ENCODE data around the gene PAX5. TPM values are rescaled to one million over a fixed set of nuclear protein-coding genes. Genes with fewer than 3 reads are reported as not detected.

Gene PAX5
- polyA plus RNA-seq, 5 donors = 0.12 to 0.31 (median 0.15) TPM

- DNase-seq = no peak
Measured at GRCh38 chr9:37037503-37038301, 3.6 kb upstream of the PAX5 start.

GRCh38 chr9:37036776-37037502 lies 2.9 kb upstream of the PAX5 start:
- DNase-seq = no peak

GRCh38 chr9:37036371-37036775 lies 2.3 kb upstream of the PAX5 start:
- no peak for DNase-seq

GRCh38 chr9:37035648-37036370 lies 1.7 kb upstream of the PAX5 start:
- peak; percentile 40 to 48 for DNase-seq

- no peak for DNase-seq
Measured at GRCh38 chr9:37034938-37035647, 1.0 kb upstream of the PAX5 start.

GRCh38 chr9:37034305-37034937 lies 353 bp upstream of the PAX5 start:
- no peak for DNase-seq

GRCh38 chr9:37033141-37033540 lies 927 bp downstream of the PAX5 start:
- DNase-seq = no peak

- no peak for DNase-seq
Measured at GRCh38 chr9:37032713-37033112, 1.4 kb downstream of the PAX5 start.

GRCh38 chr9:37031902-37032301 lies 2.2 kb downstream of the PAX5 start:
- DNase-seq = no peak

GRCh38 chr9:37031081-37031480 lies 3.0 kb downstream of the PAX5 start:
- DNase-seq = no peak

GRCh38 chr9:37030611-37030939 lies 3.5 kb downstream of the PAX5 start:
- DNase-seq = no peak

- no peak for DNase-seq
Measured at GRCh38 chr9:37029776-37030610, 4.1 kb downstream of the PAX5 start.

- no peak for DNase-seq
Measured at GRCh38 chr9:37029304-37029775, 4.7 kb downstream of the PAX5 start.

- no peak for DNase-seq
Measured at GRCh38 chr9:37028420-37029031, 5.5 kb downstream of the PAX5 start.

- DNase-seq = peak; percentile 83 to 84
Measured at GRCh38 chr9:37027582-37028419, 6.3 kb downstream of the PAX5 start.

- DNase-seq = no peak
Measured at GRCh38 chr9:37026931-37027581, 7.0 kb downstream of the PAX5 start.

GRCh38 chr9:37026113-37026930 lies 7.7 kb downstream of the PAX5 start:
- DNase-seq = no peak

GRCh38 chr9:37025823-37026112 lies 8.3 kb downstream of the PAX5 start:
- DNase-seq = no peak
